H9 (cell line): Measurements from ENCODE around the gene NDUFS3. TPM values are rescaled to one million over a fixed set of nuclear protein-coding genes. Genes with fewer than 3 reads are reported as not detected.

ENCODE experiments used
- DNase-seq: peaks from one replicate; pipeline ENCODE4 v3.0.0-alpha.2; 2017
- H2AFZ ChIP-seq: one replicate; pipeline ENCODE4 v1.6.1; 2013; ENCODE audit warnings: mild to moderate bottlenecking, low read length, control low read depth, moderate library complexity
- H2AK5ac ChIP-seq: 2 replicates; pipeline ENCODE4 v1.6.1; 2013; ENCODE audit warnings: low read length, control low read depth, mixed read lengths; ENCODE audit not compliant: insufficient read length
- H2BK120ac ChIP-seq: one replicate; pipeline ENCODE4 v1.6.1; 2013; ENCODE audit warnings: low read depth, mild to moderate bottlenecking, low read length, control low read depth, inconsistent platforms; ENCODE audit not compliant: poor library complexity, severe bottlenecking
- H2BK12ac ChIP-seq: 2 replicates; pipeline ENCODE4 v1.6.1; 2013; ENCODE audit warnings: low read length, control low read depth, mixed read lengths, low read depth; ENCODE audit not compliant: insufficient read length
- H2BK15ac ChIP-seq: 2 replicates; pipeline ENCODE4 v1.6.1; 2013; ENCODE audit warnings: low read depth, low read length, control low read depth
- H2BK20ac ChIP-seq: one replicate; pipeline ENCODE4 v1.6.1; 2013; ENCODE audit warnings: low read depth, mild to moderate bottlenecking, low read length, control low read depth, inconsistent platforms; ENCODE audit not compliant: poor library complexity, severe bottlenecking
- H2BK5ac ChIP-seq: 2 replicates; pipeline ENCODE4 v1.6.1; 2013; ENCODE audit warnings: low read length, control low read depth, mixed read lengths; ENCODE audit not compliant: insufficient read length
- H3K14ac ChIP-seq: 2 replicates; pipeline ENCODE4 v1.6.1; 2013; ENCODE audit warnings: low read length, control low read depth; ENCODE audit not compliant: insufficient read depth
- H3K18ac ChIP-seq: 2 replicates; pipeline ENCODE4 v1.6.1; 2013; ENCODE audit warnings: low read depth, mild to moderate bottlenecking, mixed read lengths, low read length, control low read depth; ENCODE audit not compliant: insufficient read length
- H3K23ac ChIP-seq: 2 replicates; pipeline ENCODE4 v1.6.1; 2013; ENCODE audit warnings: low read length, control low read depth, mixed read lengths, low read depth; ENCODE audit not compliant: insufficient read length
- H3K23me2 ChIP-seq: 2 replicates; pipeline ENCODE4 v1.6.1; 2013; ENCODE audit warnings: low read depth, mild to moderate bottlenecking, mixed read lengths, low read length, control low read depth; ENCODE audit not compliant: insufficient read length, poor library complexity, severe bottlenecking
- H3K27ac ChIP-seq: 2 replicates; pipeline ENCODE4 v1.5.1; 2013; ENCODE audit warnings: low read length, control low read depth, mixed read lengths, low read depth; ENCODE audit not compliant: insufficient read length
- H3K27me3 ChIP-seq: 2 replicates; pipeline ENCODE4 v1.6.1; 2013; ENCODE audit warnings: low read length, control low read depth, inconsistent platforms; ENCODE audit not compliant: insufficient read depth
- H3K4ac ChIP-seq: 2 replicates; pipeline ENCODE4 v1.6.1; 2013; ENCODE audit warnings: low read depth, mild to moderate bottlenecking, control low read depth, inconsistent platforms, low read length, moderate library complexity
- H3K4me1 ChIP-seq: 2 replicates; pipeline ENCODE4 v1.6.1; 2013; ENCODE audit warnings: low read length, control low read depth, inconsistent platforms; ENCODE audit not compliant: insufficient read depth
- H3K4me2 ChIP-seq: 2 replicates; pipeline ENCODE4 v1.6.1; 2013; ENCODE audit warnings: low read length, control low read depth, mixed read lengths; ENCODE audit not compliant: insufficient read length, insufficient read depth
- H3K56ac ChIP-seq: 2 replicates; pipeline ENCODE4 v1.6.1; 2013; ENCODE audit warnings: low read depth, mild to moderate bottlenecking, mixed read lengths, low read length, control low read depth; ENCODE audit not compliant: insufficient read length
- H3K79me1 ChIP-seq: 2 replicates; pipeline ENCODE4 v1.6.1; 2013; ENCODE audit warnings: low read depth, mild to moderate bottlenecking, moderate library complexity, low read length, control low read depth, inconsistent platforms; ENCODE audit not compliant: insufficient read depth, poor library complexity, severe bottlenecking
- H3K79me2 ChIP-seq: 2 replicates; pipeline ENCODE4 v1.6.1; 2013; ENCODE audit warnings: low read length, control low read depth, inconsistent platforms; ENCODE audit not compliant: insufficient read depth
- H3K9ac ChIP-seq: 2 replicates; pipeline ENCODE4 v1.6.1; 2013; ENCODE audit warnings: low read length, control low read depth, mixed read lengths; ENCODE audit not compliant: insufficient read length; ENCODE audit errors: extremely low read depth
- H3K9me3 ChIP-seq: one replicate; pipeline ENCODE4 v1.6.1; 2013; ENCODE audit warnings: low read depth, low read length, inconsistent platforms; ENCODE audit not compliant: control insufficient read depth
- H3T11ph ChIP-seq: one replicate; pipeline ENCODE4 v1.6.1; 2013; ENCODE audit warnings: mild to moderate bottlenecking, low read length, control low read depth, inconsistent platforms
- H4K20me1 ChIP-seq: one replicate; pipeline ENCODE4 v1.6.1; 2013; ENCODE audit not compliant: control insufficient read depth, insufficient read length, insufficient read depth
- H4K5ac ChIP-seq: 2 replicates; pipeline ENCODE4 v1.6.1; 2013; ENCODE audit warnings: low read depth, mild to moderate bottlenecking, mixed read lengths, low read length, control low read depth; ENCODE audit not compliant: insufficient read length
- H4K8ac ChIP-seq: replicated peaks from 2 replicates; pipeline ENCODE4 v1.6.1; 2013; ENCODE audit warnings: low read length, control low read depth, mixed read lengths, low read depth; ENCODE audit not compliant: insufficient read length
- H4K91ac ChIP-seq: 2 replicates; pipeline ENCODE4 v1.6.1; 2013; ENCODE audit warnings: low read depth, mild to moderate bottlenecking, moderate library complexity, mixed read lengths, low read length, control low read depth; ENCODE audit not compliant: insufficient read length
- H3K27ac Mint-ChIP-seq, 3 experiments: 2 replicates in 2 of 3; 3 replicates in 1 of 3; pipeline ENCODE4 v1.8.0; 2020 to 2021; ENCODE audit warnings: mixed read lengths in 3 of 3, mild to moderate bottlenecking in 1 of 3, moderate library complexity in 1 of 3
- H3K27me3 Mint-ChIP-seq: 2 replicates; pipeline ENCODE4 v1.8.0; 2021; ENCODE audit warnings: low read depth, mild to moderate bottlenecking, moderate library complexity, mixed read lengths
- H3K36me3 Mint-ChIP-seq, 3 experiments: 2 replicates in 2 of 3; 3 replicates in 1 of 3; pipeline ENCODE4 v1.8.0; 2020 to 2021; ENCODE audit warnings: low read depth in 3 of 3, mixed read lengths in 3 of 3; ENCODE audit not compliant: insufficient read depth in 1 of 3
- H3K4me1 Mint-ChIP-seq, 2 experiments: 2 replicates each; pipeline ENCODE4 v1.8.0; 2020; ENCODE audit warnings: mixed read lengths in 2 of 2
- H3K4me3 Mint-ChIP-seq, 2 experiments: 2 replicates in 1 of 2; 3 replicates in 1 of 2; pipeline ENCODE4 v1.8.0; 2020 to 2021; ENCODE audit warnings: mild to moderate bottlenecking in 2 of 2, mixed read lengths in 2 of 2, moderate library complexity in 1 of 2
- H3K9me3 Mint-ChIP-seq, 2 experiments: 2 replicates in 1 of 2; 3 replicates in 1 of 2; pipeline ENCODE4 v1.8.0; 2020; ENCODE audit warnings: mild to moderate bottlenecking in 2 of 2, mixed read lengths in 2 of 2, moderate library complexity in 1 of 2
- CTCF ChIP-seq: fragments of 200-600 bp; sonication (generic); conservative IDR thresholded peaks from 3 replicates; pipeline ENCODE4 v1.8.0; 2021; ENCODE audit warnings: antibody characterized with exemption, mild to moderate bottlenecking
- WGBS: extraction: QIAGEN DNeasy Blood & Tissue Kit; methylation state at CpG from one replicate; pipeline ENCODE4 v1.1.7; 2013; ENCODE audit warnings: missing lambda C conversion rate, low lambda C conversion rate, mixed read lengths; ENCODE audit not compliant: insufficient read length; ENCODE audit errors: extremely low coverage; 5-methylcytosine and 5-hydroxymethylcytosine counted together
- total RNA-seq: library from RNA; stranded (reverse); gene quantifications from 2 replicates; pipeline ENCODE4 v1.2.1, GENCODE V29; 2021

The NDUFS3 gene
- total RNA-seq, 1 experiment from 2014 or later, result 144 TPM

- Histone ChIP-seq H3K27ac (no peak overlapping the region), H3T11ph (no peak overlapping the region), H3K79me1 (no peaks in the 10 kb centered on the region), H2BK15ac (no peak overlapping the region), H4K5ac (no peak overlapping the region), H3K4me2 (no peak overlapping the region), H3K4me1 (no peaks in the 10 kb centered on the region), H2BK120ac (no peak overlapping the region), H3K14ac (no peak overlapping the region), H3K79me2 (no peaks in the 10 kb centered on the region), H3K23ac (no peak overlapping the region), H2AK5ac (no peak overlapping the region), H3K9me3 (no peaks in the 10 kb centered on the region), H4K20me1 (no peaks in the 10 kb centered on the region), H2BK5ac (no peak overlapping the region), H3K23me2 (no peaks in the 10 kb centered on the region), H3K27me3 (no peaks in the 10 kb centered on the region), H2BK12ac (no peak overlapping the region), H4K8ac (no peak overlapping the region), H2BK20ac (no peak overlapping the region), H3K18ac (no peak overlapping the region), H3K4ac (no peak overlapping the region), H3K9ac (no peak overlapping the region), H3K56ac (no peak overlapping the region), H2AFZ (no peak overlapping the region), H4K91ac (no peak overlapping the region)
- no peak overlapping the region for H3K27ac Mint-ChIP-seq
- H3K27me3 Mint-ChIP-seq, result no peaks in the 10 kb centered on the region
- no peaks in the 10 kb centered on the region for H3K9me3 Mint-ChIP-seq
- WGBS, result no CpG with 5 or more reads among the region's 3 CpGs
- DNase-seq, result no peak
- no peak for TF ChIP-seq CTCF
- no peak overlapping the region for H3K4me3 Mint-ChIP-seq
- H3K4me1 Mint-ChIP-seq, result no peaks in the 10 kb centered on the region
- peaks cover 0 to 4% (median 2%) of the 10 kb centered on the region in 3 experiments; a peak in 2 of 7 replicates for H3K36me3 Mint-ChIP-seq
Measured at GRCh38 chr11:47605921-47606320, 27.0 kb downstream of the NDUFS3 start.
